ENCODE data around the gene SH2D2A. TPM values are rescaled to one million over a fixed set of nuclear protein-coding genes. Genes with fewer than 3 reads are reported as not detected.

The SH2D2A gene
- total RNA-seq, 1 donor from 2014 or later: 1.1 TPM

GRCh38 chr1:156853761-156854160 lies 37.1 kb upstream of the SH2D2A start:
- DNase-seq (ENCODE audit: low read depth, low spot score): no peak
- no peak overlapping the region for H3K4me3 Mint-ChIP-seq
- H3K9me3 Mint-ChIP-seq: no peaks in the 10 kb centered on the region
- peaks cover 9% of the 10 kb centered on the region for H3K4me1 Mint-ChIP-seq
- TF ChIP-seq CTCF (conservative IDR thresholded peaks at IDR 0.05): no peak
- H3K36me3 Mint-ChIP-seq (ENCODE audit: low read depth): no peaks in the 10 kb centered on the region
- H3K27ac Mint-ChIP-seq (ENCODE audit: unreplicated experiment): no peak overlapping the region
- H3K27me3 Mint-ChIP-seq (ENCODE audit: low read depth): peaks cover 78% of the 10 kb centered on the region

- TF ChIP-seq CTCF (conservative IDR thresholded peaks at IDR 0.05): no peak
- no peak overlapping the region for H3K4me3 Mint-ChIP-seq
- no peak overlapping the region for H3K27ac Mint-ChIP-seq (ENCODE audit: unreplicated experiment)
- DNase-seq (ENCODE audit: low read depth, low spot score): no peak
- no peaks in the 10 kb centered on the region for H3K36me3 Mint-ChIP-seq (ENCODE audit: low read depth)
- H3K9me3 Mint-ChIP-seq: no peaks in the 10 kb centered on the region
- H3K4me1 Mint-ChIP-seq: no peaks in the 10 kb centered on the region
- H3K27me3 Mint-ChIP-seq (ENCODE audit: low read depth): peaks cover 78% of the 10 kb centered on the region
Observed at GRCh38 chr1:156852418-156852874, 35.8 kb upstream of the SH2D2A start.

- Mint-ChIP-seq H3K36me3 (ENCODE audit: low read depth) (no peaks in the 10 kb centered on the region), H3K27me3 (ENCODE audit: low read depth) (peaks cover 78% of the 10 kb centered on the region), H3K9me3 (no peaks in the 10 kb centered on the region), H3K27ac (ENCODE audit: unreplicated experiment) (no peak overlapping the region), H3K4me1 (no peaks in the 10 kb centered on the region), H3K4me3 (no peak overlapping the region)
- TF ChIP-seq CTCF (conservative IDR thresholded peaks at IDR 0.05): no peak
- DNase-seq (ENCODE audit: low read depth, low spot score): no peak
Observed at GRCh38 chr1:156851779-156852417, 35.2 kb upstream of the SH2D2A start.

- Mint-ChIP-seq H3K4me3 (no peak overlapping the region), H3K9me3 (no peaks in the 10 kb centered on the region), H3K27ac (ENCODE audit: unreplicated experiment) (no peak overlapping the region), H3K27me3 (ENCODE audit: low read depth) (peaks cover 89% of the 10 kb centered on the region), H3K36me3 (ENCODE audit: low read depth) (no peaks in the 10 kb centered on the region), H3K4me1 (no peaks in the 10 kb centered on the region)
- no peak for TF ChIP-seq CTCF (conservative IDR thresholded peaks at IDR 0.05)
- DNase-seq (ENCODE audit: low read depth, low spot score): no peak
Observed at GRCh38 chr1:156849151-156849496, 32.5 kb upstream of the SH2D2A start.

GRCh38 chr1:156848461-156849150 lies 32.0 kb upstream of the SH2D2A start:
- H3K27me3 Mint-ChIP-seq (ENCODE audit: low read depth): peaks cover 91% of the 10 kb centered on the region
- DNase-seq (ENCODE audit: low read depth, low spot score): no peak
- no peak overlapping the region for H3K4me3 Mint-ChIP-seq
- no peaks in the 10 kb centered on the region for H3K4me1 Mint-ChIP-seq
- no peaks in the 10 kb centered on the region for H3K36me3 Mint-ChIP-seq (ENCODE audit: low read depth)
- TF ChIP-seq CTCF (conservative IDR thresholded peaks at IDR 0.05): no peak
- no peaks in the 10 kb centered on the region for H3K9me3 Mint-ChIP-seq
- H3K27ac Mint-ChIP-seq (ENCODE audit: unreplicated experiment): no peak overlapping the region

Measured in neural crest cell (in vitro differentiated cells).